Activated CD8-positive, alpha-beta T cell treated with anti-CD3 and anti-CD28 coated beads, Interleukin-2, amount 10 ng/mL, durations not matched to agents 7 days and 5 days (primary cell): Measurements from ENCODE around the gene CCDC126. TPM values are rescaled to one million over a fixed set of nuclear protein-coding genes. Genes with fewer than 3 reads are reported as not detected.

Experiments
- ATAC-seq: fragments of 150-1000 bp; cut with Tn5 transposase; one replicate; pipeline ENCODE4 v1.10.0; 2021; ENCODE audit warnings: moderate library complexity
- CTCF ChIA-PET: fragments of 350-600 bp; sonication (Branson Sonifier 250); formaldehyde crosslinking; loops from one replicate; lab custom pipeline; 2021; ENCODE audit warnings: antibody characterized with exemption; lab: Charles Lee
- POLR2A ChIA-PET: fragments of 350-600 bp; sonication (Branson Sonifier 250); formaldehyde crosslinking; loops from one replicate; lab custom pipeline; 2021; ENCODE audit warnings: antibody characterized with exemption; lab: Charles Lee
- DNase-seq: peaks from one replicate; pipeline ENCODE4 v3.0.0-alpha.2; 2020
- H3K27ac Mint-ChIP-seq: one replicate; pipeline ENCODE4 v1.8.0; 2021; ENCODE audit warnings: mild to moderate bottlenecking, mixed read lengths
- H3K27me3 Mint-ChIP-seq: one replicate; pipeline ENCODE4 v1.8.0; 2021; ENCODE audit warnings: low read depth, mixed read lengths
- H3K36me3 Mint-ChIP-seq: one replicate; pipeline ENCODE4 v1.8.0; 2021; ENCODE audit warnings: low read depth, mixed read lengths
- H3K4me1 Mint-ChIP-seq: one replicate; pipeline ENCODE4 v1.8.0; 2021; ENCODE audit warnings: low read depth, mixed read lengths
- H3K4me3 Mint-ChIP-seq: one replicate; pipeline ENCODE4 v1.8.0; 2021; ENCODE audit warnings: mild to moderate bottlenecking, mixed read lengths
- H3K9me3 Mint-ChIP-seq: one replicate; pipeline ENCODE4 v1.8.0; 2022; ENCODE audit warnings: mixed read lengths; ENCODE audit not compliant: insufficient read depth
- total RNA-seq, 2 experiments: library from RNA; stranded (reverse); gene quantifications; one replicate each; pipeline ENCODE4 v1.2.3, GENCODE V29; 2021

The CCDC126 gene
- total RNA-seq, 2 experiments from 2014 or later = 6.2 to 6.3 TPM

- ChIA-PET POLR2A (no interaction called here), CTCF (interaction anchor here (0.8 kb wide), 2 partner anchors 54 to 97 kb away, joined by 3 to 4 read pairs; no protein-coding TSS in a partner anchor)
- Mint-ChIP-seq H3K4me3 (no peak overlapping the region), H3K9me3 (peaks cover 3% of the 10 kb centered on the region), H3K36me3 (peaks cover 7% of the 10 kb centered on the region), H3K4me1 (peaks cover 26% of the 10 kb centered on the region), H3K27me3 (no peaks in the 10 kb centered on the region), H3K27ac (no peak overlapping the region)
- no peak for ATAC-seq
- no peak for DNase-seq
Observed at GRCh38 chr7:23600236-23600635, 3.1 kb downstream of the CCDC126 start.

- ChIA-PET CTCF (no interaction called here), POLR2A (no interaction called here)
- no peaks in the 10 kb centered on the region for H3K27me3 Mint-ChIP-seq
- ATAC-seq = no peak
- H3K36me3 Mint-ChIP-seq = peaks cover 8% of the 10 kb centered on the region
- no peaks in the 10 kb centered on the region for H3K9me3 Mint-ChIP-seq
- H3K27ac Mint-ChIP-seq = no peak overlapping the region
- H3K4me3 Mint-ChIP-seq = no peak overlapping the region
- DNase-seq = no peak
- peaks cover 4% of the 10 kb centered on the region for H3K4me1 Mint-ChIP-seq
Observed at GRCh38 chr7:23603632-23604295, 6.6 kb downstream of the CCDC126 start.

GRCh38 chr7:23604296-23604640 is 7.1 kb downstream of the CCDC126 start:
- no peak overlapping the region for H3K4me3 Mint-ChIP-seq
- CTCF ChIA-PET = no interaction called here
- no peaks in the 10 kb centered on the region for H3K4me1 Mint-ChIP-seq
- H3K27me3 Mint-ChIP-seq = no peaks in the 10 kb centered on the region
- POLR2A ChIA-PET = no interaction called here
- H3K27ac Mint-ChIP-seq = no peak overlapping the region
- ATAC-seq = no peak
- DNase-seq = no peak
- H3K9me3 Mint-ChIP-seq = no peaks in the 10 kb centered on the region
- H3K36me3 Mint-ChIP-seq = peaks cover 8% of the 10 kb centered on the region

GRCh38 chr7:23607130-23607529 is 9.9 kb downstream of the CCDC126 start:
- no peaks in the 10 kb centered on the region for H3K27me3 Mint-ChIP-seq
- no peak overlapping the region for H3K4me3 Mint-ChIP-seq
- H3K9me3 Mint-ChIP-seq = no peaks in the 10 kb centered on the region
- H3K4me1 Mint-ChIP-seq = no peaks in the 10 kb centered on the region
- no peak overlapping the region for H3K27ac Mint-ChIP-seq
- ATAC-seq = no peak
- CTCF ChIA-PET = interaction anchor here (1.6 kb wide), 1 partner anchor 36 kb away, joined by 4 read pairs; no protein-coding TSS in a partner anchor
- POLR2A ChIA-PET = no interaction called here
- H3K36me3 Mint-ChIP-seq = peaks cover 11% of the 10 kb centered on the region
- no peak for DNase-seq

GRCh38 chr7:23607866-23608265 is 10.7 kb downstream of the CCDC126 start:
- ChIA-PET POLR2A (no interaction called here), CTCF (interaction anchor here (1.6 to 1.7 kb wide), 2 partner anchors 37 to 89 kb away, joined by 4 read pairs; no protein-coding TSS in a partner anchor)
- no peak for ATAC-seq
- H3K27me3 Mint-ChIP-seq = no peaks in the 10 kb centered on the region
- H3K4me1 Mint-ChIP-seq = no peaks in the 10 kb centered on the region
- peaks cover 14% of the 10 kb centered on the region for H3K36me3 Mint-ChIP-seq
- no peak for DNase-seq
- H3K27ac Mint-ChIP-seq = no peak overlapping the region
- no peak overlapping the region for H3K4me3 Mint-ChIP-seq
- H3K9me3 Mint-ChIP-seq = no peaks in the 10 kb centered on the region

- ChIA-PET POLR2A (no interaction called here), CTCF (no interaction called here)
- no peak for DNase-seq
- no peaks in the 10 kb centered on the region for H3K4me1 Mint-ChIP-seq
- ATAC-seq = no peak
- peaks cover 17% of the 10 kb centered on the region for H3K9me3 Mint-ChIP-seq
- no peaks in the 10 kb centered on the region for H3K27me3 Mint-ChIP-seq
- H3K36me3 Mint-ChIP-seq = peaks cover 38% of the 10 kb centered on the region
- no peak overlapping the region for H3K4me3 Mint-ChIP-seq
- no peak overlapping the region for H3K27ac Mint-ChIP-seq
Observed at GRCh38 chr7:23615331-23615730, 18.1 kb downstream of the CCDC126 start.

GRCh38 chr7:23616593-23616992 is 19.4 kb downstream of the CCDC126 start:
- H3K4me3 Mint-ChIP-seq = no peak overlapping the region
- DNase-seq (no peak), ATAC-seq (no peak)
- no peaks in the 10 kb centered on the region for H3K4me1 Mint-ChIP-seq
- POLR2A ChIA-PET = no interaction called here
- peaks cover 36% of the 10 kb centered on the region for H3K36me3 Mint-ChIP-seq
- no peaks in the 10 kb centered on the region for H3K27me3 Mint-ChIP-seq
- peaks cover 17% of the 10 kb centered on the region for H3K9me3 Mint-ChIP-seq
- H3K27ac Mint-ChIP-seq = no peak overlapping the region
- CTCF ChIA-PET = interaction anchor here (1.2 to 1.8 kb wide), 2 partner anchors 19 to 70 kb away, joined by 4 to 5 read pairs; no protein-coding TSS in a partner anchor

- Mint-ChIP-seq H3K9me3 (peaks cover 17% of the 10 kb centered on the region), H3K27ac (no peak overlapping the region), H3K27me3 (no peaks in the 10 kb centered on the region), H3K4me1 (no peaks in the 10 kb centered on the region), H3K4me3 (no peak overlapping the region), H3K36me3 (peaks cover 35% of the 10 kb centered on the region)
- ChIA-PET CTCF (interaction anchor here (1.8 kb wide), 1 partner anchor 70 kb away, joined by 5 read pairs; no protein-coding TSS in a partner anchor), POLR2A (no interaction called here)
- DNase-seq (no peak), ATAC-seq (no peak)
Observed at GRCh38 chr7:23617482-23617881, 20.3 kb downstream of the CCDC126 start.

GRCh38 chr7:23618241-23618640 is 21.1 kb downstream of the CCDC126 start:
- CTCF ChIA-PET = interaction anchor here (1.2 kb wide), 1 partner anchor 8 kb away, joined by 3 read pairs; no protein-coding TSS in a partner anchor

GRCh38 chr7:23619141-23619540 is 22.0 kb downstream of the CCDC126 start:
- ATAC-seq (no peak), DNase-seq (no peak)
- Mint-ChIP-seq H3K4me1 (no peaks in the 10 kb centered on the region), H3K36me3 (peaks cover 24% of the 10 kb centered on the region), H3K27ac (no peak overlapping the region), H3K4me3 (no peak overlapping the region), H3K27me3 (no peaks in the 10 kb centered on the region), H3K9me3 (peaks cover 17% of the 10 kb centered on the region)
- POLR2A ChIA-PET = no interaction called here
- CTCF ChIA-PET = interaction anchor here (1.2 kb wide), 1 partner anchor 7 kb away, joined by 3 read pairs; no protein-coding TSS in a partner anchor

More at GRCh38 chr7:23618241-23618640, 21.1 kb downstream of the CCDC126 start:
- Mint-ChIP-seq H3K36me3 (peaks cover 29% of the 10 kb centered on the region), H3K27me3 (no peaks in the 10 kb centered on the region), H3K4me1 (no peaks in the 10 kb centered on the region), H3K9me3 (peaks cover 17% of the 10 kb centered on the region), H3K4me3 (no peak overlapping the region), H3K27ac (no peak overlapping the region)
- DNase-seq (no peak), ATAC-seq (no peak)
- POLR2A ChIA-PET = no interaction called here

GRCh38 chr7:23622506-23622925 is 25.3 kb downstream of the CCDC126 start:
- ATAC-seq = no peak

GRCh38 chr7:23628370-23628769 is 31.2 kb downstream of the CCDC126 start:
- H3K27me3 Mint-ChIP-seq = no peaks in the 10 kb centered on the region
- H3K36me3 Mint-ChIP-seq = no peaks in the 10 kb centered on the region
- no peaks in the 10 kb centered on the region for H3K4me1 Mint-ChIP-seq
- no peak overlapping the region for H3K4me3 Mint-ChIP-seq
- no peak overlapping the region for H3K27ac Mint-ChIP-seq
- no peak for DNase-seq
- POLR2A ChIA-PET = no interaction called here
- ATAC-seq = no peak
- CTCF ChIA-PET = no interaction called here
- H3K9me3 Mint-ChIP-seq = no peaks in the 10 kb centered on the region

More at GRCh38 chr7:23622506-23622925, 25.3 kb downstream of the CCDC126 start:
- DNase-seq = no peak
- Mint-ChIP-seq H3K27me3 (no peaks in the 10 kb centered on the region), H3K4me1 (no peaks in the 10 kb centered on the region), H3K9me3 (peaks cover 8% of the 10 kb centered on the region), H3K36me3 (peaks cover 9% of the 10 kb centered on the region), H3K27ac (no peak overlapping the region), H3K4me3 (no peak overlapping the region)
- ChIA-PET POLR2A (no interaction called here), CTCF (no interaction called here)
